ENCODE data around the gene IP6K3.

The IP6K3 gene

DNA sequence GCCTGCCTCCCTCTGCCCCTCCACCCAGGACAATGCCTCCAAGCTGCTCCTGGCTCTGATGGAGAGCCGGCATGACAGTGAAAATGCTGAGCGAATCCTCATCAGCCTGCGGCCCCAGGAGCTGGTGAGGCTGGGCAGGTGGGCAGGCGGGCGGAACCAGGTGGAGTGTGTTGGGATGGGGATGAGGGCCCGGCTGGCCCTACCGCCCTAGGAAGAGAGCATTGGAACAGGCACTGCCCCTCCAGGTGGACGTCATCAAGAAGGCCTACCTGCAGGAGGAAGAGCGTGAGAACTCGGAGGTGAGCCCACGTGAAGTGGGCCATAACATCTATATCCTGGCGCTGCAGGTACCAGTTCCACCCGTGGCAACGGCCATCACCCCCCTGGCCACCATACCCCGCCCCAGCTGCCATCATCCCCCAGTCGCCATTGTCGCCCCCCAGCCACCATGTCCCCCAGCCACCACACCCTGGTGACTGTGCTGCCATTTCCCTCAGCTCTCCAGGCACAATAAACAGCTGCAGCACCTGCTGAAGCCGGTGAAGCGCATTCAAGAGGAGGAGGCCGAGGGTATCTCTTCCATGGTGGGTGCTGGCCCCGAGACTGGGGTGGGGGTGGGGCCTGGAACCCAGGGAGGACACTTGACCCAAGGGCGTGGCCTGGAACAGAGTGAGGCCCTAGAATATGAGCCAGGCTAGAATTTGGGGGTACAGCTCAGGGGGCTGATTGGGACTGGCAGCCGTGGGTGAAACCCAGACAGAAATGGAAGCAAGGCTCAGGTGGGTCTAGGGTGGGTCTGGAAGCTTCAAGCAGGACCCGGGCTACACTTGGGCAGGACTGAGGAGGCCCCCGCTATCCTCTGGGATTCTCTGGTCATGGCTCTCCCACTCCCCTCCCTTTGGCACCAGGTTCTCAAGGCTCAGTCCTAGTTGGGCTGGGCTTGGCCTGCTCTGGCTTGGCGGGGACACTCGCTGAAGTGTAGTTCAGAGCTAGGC is 59.4 kb downstream of the IP6K3 start:
- DNase-seq: no peak

DNA sequence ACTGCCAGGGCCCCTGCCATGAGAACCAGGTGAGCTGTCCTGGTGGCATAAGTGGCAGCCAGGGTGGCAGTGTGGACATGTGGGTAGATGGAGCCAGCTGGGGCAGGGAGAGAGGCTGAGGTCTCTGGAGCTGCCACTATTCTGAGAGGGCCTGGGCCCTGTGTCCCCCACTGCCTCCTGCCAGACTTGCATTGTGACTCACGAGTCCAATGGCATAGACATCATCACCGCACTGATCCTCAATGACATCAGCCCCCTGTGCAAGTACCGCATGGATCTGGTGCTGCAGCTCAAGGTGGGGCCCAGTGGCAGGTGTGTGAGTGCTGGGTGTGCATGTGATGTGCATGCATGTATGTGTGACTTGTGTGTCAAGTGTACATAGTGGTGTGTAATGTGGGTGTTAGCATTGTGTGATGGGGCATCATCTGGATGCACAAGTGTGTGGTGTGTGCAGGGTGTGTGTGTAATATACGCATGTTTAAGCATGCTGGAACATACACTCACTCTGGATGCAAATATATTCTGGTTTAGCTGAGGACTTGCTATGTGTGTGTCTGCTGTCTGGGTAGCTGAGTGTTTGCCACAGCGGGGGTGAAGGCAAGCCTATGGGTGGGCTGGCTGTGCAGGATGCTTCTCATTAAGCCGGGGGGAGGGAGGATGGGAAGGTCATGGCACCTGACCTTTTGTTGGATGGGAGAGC is 60.3 kb downstream of the IP6K3 start:
- DNase-seq: no peak

GRCh38 chr6:33685411-33686224 is 61.1 kb downstream of the IP6K3 start:
- DNase-seq: no peak

GRCh38 chr6:33684983-33685382 is 61.7 kb downstream of the IP6K3 start:
- DNase-seq: no peak

- no peak for DNase-seq
These were observed 62.2 kb downstream of the IP6K3 start for GRCh38 chr6:33684428-33684896.

DNA sequence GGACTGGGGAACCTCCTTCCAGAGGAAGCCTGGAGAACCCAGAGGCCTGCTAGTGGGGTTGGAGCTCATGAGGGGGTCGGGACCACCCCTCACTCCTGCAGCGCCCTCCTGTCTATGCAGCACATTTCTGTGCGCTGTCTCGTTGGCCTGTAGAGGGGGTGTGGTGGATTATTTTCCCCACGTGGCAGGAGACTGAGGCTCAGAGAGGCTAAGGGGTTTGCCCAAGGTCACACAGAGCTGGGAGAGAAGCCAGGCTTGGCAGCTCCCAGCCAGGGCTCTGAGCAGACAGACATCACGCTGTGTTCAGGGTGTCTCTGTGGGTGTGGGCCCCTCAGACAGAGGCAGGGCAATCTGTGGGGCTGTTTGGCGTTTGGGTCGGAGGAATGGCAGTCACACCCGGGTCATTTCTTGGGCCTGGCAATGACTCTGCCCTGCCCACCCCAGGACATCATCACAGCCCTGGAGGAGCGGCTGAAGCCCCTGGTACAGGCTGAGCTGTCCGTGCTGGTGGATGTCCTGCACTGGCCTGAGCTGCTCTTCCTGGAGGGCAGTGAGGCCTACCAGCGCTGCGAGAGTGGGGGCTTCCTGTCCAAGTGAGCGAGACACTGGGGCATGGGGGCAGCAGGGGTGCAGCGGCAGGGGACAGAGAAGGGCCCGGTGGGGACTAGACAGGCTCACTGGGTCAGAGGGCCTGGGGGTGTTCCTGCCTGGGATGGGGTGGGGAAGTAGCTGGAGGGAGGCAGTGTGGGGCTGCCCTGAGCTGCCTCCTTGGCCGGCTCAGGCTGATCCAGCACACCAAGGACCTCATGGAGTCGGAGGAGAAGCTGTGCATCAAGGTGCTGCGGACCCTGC is 62.9 kb downstream of the IP6K3 start:
- no peak for DNase-seq

- DNase-seq: peak; percentile 45
These were observed 63.6 kb downstream of the IP6K3 start for GRCh38 chr6:33683051-33683571.

DNA sequence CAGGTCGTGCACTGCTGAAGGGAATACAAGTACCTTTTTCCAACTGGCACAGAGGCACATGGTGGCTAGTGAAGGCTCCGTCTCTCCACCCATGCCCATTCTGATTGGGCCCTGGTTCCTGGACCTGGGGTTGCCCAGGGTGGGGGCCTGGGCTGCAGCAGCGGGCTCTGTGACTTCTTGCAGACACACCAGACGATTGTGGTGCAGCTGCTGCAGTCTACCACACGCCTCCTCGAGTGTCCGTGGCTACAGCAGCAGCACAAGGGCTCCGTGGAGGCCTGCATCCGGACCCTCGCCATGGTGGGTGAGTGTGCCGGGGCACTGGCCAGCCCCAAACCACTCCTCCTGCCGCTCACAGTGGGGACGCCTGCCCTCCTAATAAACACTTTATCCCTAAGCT is 64.4 kb downstream of the IP6K3 start:
- no peak for DNase-seq

- DNase-seq: no peak
These were observed 66.9 kb downstream of the IP6K3 start for GRCh38 chr6:33679761-33680160.

DNA sequence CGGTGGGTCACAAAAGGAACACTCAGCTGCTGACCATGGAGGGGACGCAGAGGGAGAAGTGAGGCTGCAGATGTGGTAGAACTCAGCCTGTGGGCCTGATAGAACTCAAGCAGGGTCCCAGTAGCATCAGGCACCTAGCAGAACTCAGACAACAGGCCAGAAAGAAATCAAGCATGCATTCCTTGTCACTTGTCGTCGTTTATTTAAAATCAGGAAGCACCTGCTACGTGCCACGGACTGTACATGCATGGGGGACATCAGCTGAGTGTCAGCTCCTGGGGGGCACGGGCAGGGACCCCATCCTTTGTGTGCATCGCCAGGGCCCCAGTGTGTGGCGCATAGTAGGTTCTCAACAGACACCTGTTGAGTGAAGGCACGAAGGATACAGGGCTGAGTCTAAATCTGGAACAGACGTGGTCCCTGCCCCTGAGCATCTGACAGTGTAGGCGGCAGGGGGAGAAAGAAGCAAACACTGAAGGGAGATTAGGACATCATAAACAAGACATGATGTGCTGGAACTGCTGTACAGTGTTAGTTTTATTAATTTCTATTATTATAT is 67.7 kb downstream of the IP6K3 start:
- DNase-seq: no peak

- no peak for DNase-seq
These were observed 68.3 kb downstream of the IP6K3 start for GRCh38 chr6:33678233-33678931.

- DNase-seq: no peak
These were observed 69.0 kb downstream of the IP6K3 start for GRCh38 chr6:33677689-33678088.

DNA sequence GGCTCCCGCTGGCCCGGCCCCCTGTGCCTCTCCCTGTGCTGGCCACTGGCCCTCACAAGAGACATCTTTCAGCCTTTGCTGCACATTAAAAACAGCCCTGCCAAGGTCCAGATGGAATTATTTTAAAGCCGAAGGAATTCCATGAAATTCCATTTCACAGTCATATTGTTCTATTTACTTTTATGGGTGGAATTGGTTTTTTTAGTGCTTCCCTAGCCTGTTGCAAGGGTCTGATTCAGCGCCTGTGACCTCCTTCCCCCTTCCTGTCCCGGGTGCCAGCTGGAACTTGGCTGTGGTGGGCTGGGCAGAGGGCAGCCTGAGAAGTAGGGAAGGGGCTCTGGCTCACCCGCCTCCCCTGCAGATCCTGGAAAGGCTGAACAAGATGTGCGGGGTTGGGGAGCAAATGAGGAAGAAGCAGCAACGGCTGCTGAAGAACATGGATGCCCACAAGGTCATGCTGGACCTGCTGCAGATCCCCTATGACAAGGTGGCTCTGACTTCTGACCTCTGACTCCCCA is 69.5 kb downstream of the IP6K3 start:
- DNase-seq: no peak

- no peak for DNase-seq
These were observed 70.1 kb downstream of the IP6K3 start for GRCh38 chr6:33676416-33677142.

DNA sequence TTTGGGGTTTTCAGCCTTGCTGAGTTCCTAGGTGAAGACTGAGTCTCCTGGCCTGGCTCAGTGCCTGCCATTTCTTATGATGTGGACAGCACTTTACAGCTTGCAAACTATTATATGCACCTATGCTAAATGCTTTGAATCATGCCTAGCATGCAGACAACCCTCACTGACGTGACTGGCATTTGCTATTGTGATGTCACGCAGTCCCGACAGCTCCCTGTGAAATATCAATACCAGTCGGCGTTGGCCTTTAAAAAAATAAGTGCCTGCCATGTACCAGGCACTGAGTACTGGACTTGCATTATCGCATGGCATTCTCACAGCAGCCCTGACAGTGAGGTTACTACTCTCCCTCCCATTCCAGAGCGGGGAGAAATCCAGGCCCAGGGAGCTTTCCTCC is 70.7 kb downstream of the IP6K3 start:
- no peak for DNase-seq

DNA sequence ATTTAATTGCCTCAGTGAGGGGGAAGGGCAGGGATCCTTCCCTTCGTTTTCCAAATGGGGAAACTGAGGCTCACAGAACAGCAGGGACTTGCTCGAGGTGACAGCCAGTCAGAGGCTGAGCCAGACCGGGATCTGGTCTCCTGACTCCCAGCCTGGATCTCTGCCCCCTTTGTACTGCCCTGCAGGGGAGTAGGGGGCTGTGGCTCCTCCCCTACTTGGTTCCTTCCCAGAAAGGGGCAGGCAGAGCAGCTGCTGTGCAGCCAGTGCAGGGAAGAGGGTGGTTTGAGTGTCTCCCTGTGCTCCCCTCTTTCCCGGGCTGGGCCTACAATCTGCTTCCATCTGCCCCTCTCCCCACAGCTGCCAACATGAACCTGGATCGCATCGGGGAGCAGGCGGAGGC is 72.9 kb downstream of the IP6K3 start:
- no peak for DNase-seq

DNA sequence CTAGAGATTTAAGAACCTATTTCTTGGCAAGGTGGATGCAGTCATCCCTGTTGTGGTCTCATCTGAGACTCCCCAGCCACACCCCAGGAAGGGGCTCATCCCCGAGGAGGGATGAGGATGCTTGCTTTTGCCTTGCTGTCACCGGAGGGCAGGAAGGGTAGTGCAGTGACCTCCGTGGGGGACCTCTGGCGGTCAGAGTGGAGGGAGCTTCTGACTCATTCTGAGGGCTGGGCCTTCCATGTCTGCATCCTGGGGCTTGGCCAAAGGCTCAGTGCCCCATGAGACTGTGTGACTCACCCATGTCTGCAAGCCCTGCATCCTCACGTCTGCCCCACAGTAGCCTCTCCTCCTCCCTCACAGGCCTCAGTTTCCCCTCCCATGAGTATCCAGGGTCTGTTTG is 73.9 kb downstream of the IP6K3 start:
- no peak for DNase-seq

DNA sequence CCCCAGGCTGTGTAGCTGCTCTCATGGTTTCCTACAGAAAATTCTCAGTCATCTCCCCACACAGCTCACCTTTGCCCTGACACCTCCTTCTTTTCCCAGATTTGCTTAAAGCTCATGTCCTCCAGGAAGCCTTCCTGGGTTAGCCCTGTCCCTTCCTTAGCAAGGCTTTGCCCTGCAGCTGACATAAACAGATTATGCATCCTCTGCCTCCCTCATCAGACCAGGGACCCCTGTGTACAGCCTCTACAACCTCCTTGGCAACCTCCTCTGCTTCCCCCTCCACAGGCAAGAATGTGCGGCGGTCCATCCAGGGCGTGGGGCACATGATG is 75.0 kb downstream of the IP6K3 start:
- no peak for DNase-seq

Data from CD4-positive, alpha-beta T cell treated with Interleukin-17A for 4 hours (primary cell).